WERI-Rb-1 (cell line): Measurements from ENCODE around the gene HEXIM1.

Experiments used
- DNase-seq: peaks from one replicate; pipeline ENCODE4 v3.0.0-alpha.2; 2020
- H3K27ac ChIP-seq: fragments of 250-450 bp; sonication (Bioruptor Pico); 2 replicates; pipeline ENCODE4 v1.5.1; 2020; ENCODE audit warnings: mild to moderate bottlenecking, moderate library complexity
- H3K27me3 ChIP-seq: fragments of 250-450 bp; sonication (Bioruptor Pico); 2 replicates; pipeline ENCODE4 v1.5.1; 2021; ENCODE audit warnings: mild to moderate bottlenecking, low read depth, moderate library complexity; ENCODE audit not compliant: insufficient read depth, severe bottlenecking
- H3K36me3 ChIP-seq: fragments of 250-450 bp; sonication (Bioruptor Pico); 2 replicates; pipeline ENCODE4 v1.5.1; 2020; ENCODE audit warnings: mild to moderate bottlenecking, moderate library complexity
- H3K4me3 ChIP-seq: 2 replicates; pipeline ENCODE4 v1.5.1; 2011; ENCODE audit warnings: low read depth, mild to moderate bottlenecking, control low read depth, low read length
- H3K9me3 ChIP-seq: fragments of 250-450 bp; sonication (Bioruptor Pico); 2 replicates; pipeline ENCODE4 v1.5.1; 2021; ENCODE audit warnings: mild to moderate bottlenecking, moderate library complexity; ENCODE audit not compliant: severe bottlenecking
- CTCF ChIP-seq: IDR thresholded peaks from 2 replicates; pipeline ENCODE4 v1.5.1; 2011; ENCODE audit warnings: low read depth, mild to moderate bottlenecking, control low read depth, inconsistent platforms, low read length

The HEXIM1 gene

GRCh38 chr17:45111850-45112249 lies 36.4 kb upstream of the HEXIM1 start:
- peaks cover 28% of the 10 kb centered on the region for H3K36me3 ChIP-seq
- H3K27me3 ChIP-seq = no peaks in the 10 kb centered on the region
- H3K27ac ChIP-seq = no peak overlapping the region
- no peak for TF ChIP-seq CTCF
- no peaks in the 10 kb centered on the region for H3K9me3 ChIP-seq
- H3K4me3 ChIP-seq = no peak overlapping the region
- DNase-seq = no peak

GRCh38 chr17:45112559-45113423 lies 35.5 kb upstream of the HEXIM1 start:
- no peak for TF ChIP-seq CTCF
- H3K9me3 ChIP-seq = no peaks in the 10 kb centered on the region
- peaks cover 19% of the 10 kb centered on the region for H3K36me3 ChIP-seq
- no peak for DNase-seq
- H3K27me3 ChIP-seq = no peaks in the 10 kb centered on the region
- no peak overlapping the region for H3K27ac ChIP-seq
- H3K4me3 ChIP-seq = no peak overlapping the region

GRCh38 chr17:45113424-45113754 lies 34.9 kb upstream of the HEXIM1 start:
- no peak for TF ChIP-seq CTCF
- DNase-seq = no peak
- Histone ChIP-seq H3K36me3 (peaks cover 15% of the 10 kb centered on the region), H3K4me3 (no peak overlapping the region), H3K27ac (no peak overlapping the region), H3K9me3 (no peaks in the 10 kb centered on the region), H3K27me3 (no peaks in the 10 kb centered on the region)

GRCh38 chr17:45114117-45114932 lies 34.0 kb upstream of the HEXIM1 start:
- Histone ChIP-seq H3K4me3 (no peak overlapping the region), H3K27ac (no peak overlapping the region), H3K9me3 (no peaks in the 10 kb centered on the region), H3K36me3 (peaks cover 11% of the 10 kb centered on the region), H3K27me3 (no peaks in the 10 kb centered on the region)
- DNase-seq = no peak
- no peak for TF ChIP-seq CTCF

GRCh38 chr17:45115015-45115625 lies 33.2 kb upstream of the HEXIM1 start:
- no peak overlapping the region for H3K27ac ChIP-seq
- no peak for DNase-seq
- H3K27me3 ChIP-seq = no peaks in the 10 kb centered on the region
- no peak overlapping the region for H3K4me3 ChIP-seq
- H3K36me3 ChIP-seq = peaks cover 9% of the 10 kb centered on the region
- TF ChIP-seq CTCF = no peak
- H3K9me3 ChIP-seq = no peaks in the 10 kb centered on the region
